OCI-LY1 (cell line): ENCODE results near the gene ASMTL.

ENCODE experiments used
- H2AFZ ChIP-seq: fragments of 200-600 bp; sonication (generic), shearing (Covaris generic); 2 replicates; pipeline ENCODE4 v1.6.0; 2014; ENCODE audit warnings: antibody characterized with exemption, mild to moderate bottlenecking, low read length
- H3F3A ChIP-seq: fragments of 200-600 bp; sonication (generic), shearing (Covaris generic); 2 replicates; pipeline ENCODE4 v1.6.0; 2014; ENCODE audit warnings: mild to moderate bottlenecking, antibody characterized with exemption, low read length, moderate library complexity; ENCODE audit not compliant: insufficient read depth
- H3K27ac ChIP-seq: fragments of 200-600 bp; sonication (generic); 2 replicates; pipeline ENCODE4 v1.5.1; 2014; ENCODE audit warnings: low read length, mixed run types, mild to moderate bottlenecking, low read depth; ENCODE audit not compliant: poor library complexity, severe bottlenecking
- H3K27me3 ChIP-seq: fragments of 200-600 bp; sonication (generic); 2 replicates; pipeline ENCODE4 v1.6.0; 2014; ENCODE audit warnings: antibody characterized with exemption, mild to moderate bottlenecking, low read length, moderate library complexity; ENCODE audit not compliant: insufficient read depth
- H3K36me3 ChIP-seq: fragments of 200-600 bp; sonication (generic); 2 replicates; pipeline ENCODE4 v1.6.1; 2014; ENCODE audit warnings: mild to moderate bottlenecking, antibody characterized with exemption, low read length, moderate library complexity, mixed read lengths; ENCODE audit not compliant: insufficient read depth
- H3K4me1 ChIP-seq: fragments of 200-600 bp; sonication (generic); 2 replicates; pipeline ENCODE4 v1.5.1; 2014; ENCODE audit warnings: mild to moderate bottlenecking, low read length, moderate library complexity; ENCODE audit not compliant: insufficient read depth, severe bottlenecking
- H3K4me2 ChIP-seq: fragments of 200-600 bp; sonication (generic), shearing (Covaris generic); 2 replicates; pipeline ENCODE4 v1.6.1; 2014; ENCODE audit warnings: low read length
- H3K4me3 ChIP-seq: fragments of 200-600 bp; sonication (generic); 2 replicates; pipeline ENCODE4 v1.5.1; 2014; ENCODE audit warnings: low read length, low read depth, mild to moderate bottlenecking, mixed read lengths; ENCODE audit not compliant: poor library complexity, severe bottlenecking
- H3K79me2 ChIP-seq: fragments of 200-600 bp; shearing (Covaris generic); 2 replicates; pipeline ENCODE4 v1.6.1; 2016; ENCODE audit warnings: mixed run types, low read length, mixed read lengths; ENCODE audit not compliant: insufficient read depth
- H3K9ac ChIP-seq: fragments of 200-600 bp; sonication (generic), shearing (Covaris generic); 2 replicates; pipeline ENCODE4 v1.6.1; 2014; ENCODE audit warnings: mild to moderate bottlenecking, low read length, mixed read lengths
- H3K9me2 ChIP-seq: fragments of 200-600 bp; sonication (generic), shearing (Covaris generic); 2 replicates; pipeline ENCODE4 v1.6.1; 2014; ENCODE audit warnings: low read depth, mild to moderate bottlenecking, low read length, mixed read lengths
- H3K9me3 ChIP-seq: fragments of 200-600 bp; shearing (Covaris generic); 2 replicates; pipeline ENCODE4 v1.6.1; 2014; ENCODE audit warnings: low read length, mixed read lengths
- H4K20me1 ChIP-seq: fragments of 200-600 bp; sonication (generic), shearing (Covaris generic); 2 replicates; pipeline ENCODE4 v1.6.0; 2016; ENCODE audit warnings: mild to moderate bottlenecking, low read length; ENCODE audit not compliant: insufficient read depth
- EZH2 ChIP-seq: fragments of 200-600 bp; sonication (generic), shearing (Covaris generic); IDR thresholded peaks from 2 replicates; pipeline ENCODE4 v1.8.0; 2017; ENCODE audit warnings: borderline replicate concordance, mixed run types, mild to moderate bottlenecking, antibody characterized with exemption, low read length, moderate library complexity, mixed read lengths
- TF ChIP-seq, protein P1 (sequence below): fragments of 200-600 bp; sonication (generic), shearing (Covaris generic); IDR thresholded peaks from 2 replicates; pipeline ENCODE4 v1.5.1; 2017; ENCODE audit warnings: mild to moderate bottlenecking, antibody characterized with exemption, low read length, moderate library complexity, mixed read lengths

Gene ASMTL

DNA sequence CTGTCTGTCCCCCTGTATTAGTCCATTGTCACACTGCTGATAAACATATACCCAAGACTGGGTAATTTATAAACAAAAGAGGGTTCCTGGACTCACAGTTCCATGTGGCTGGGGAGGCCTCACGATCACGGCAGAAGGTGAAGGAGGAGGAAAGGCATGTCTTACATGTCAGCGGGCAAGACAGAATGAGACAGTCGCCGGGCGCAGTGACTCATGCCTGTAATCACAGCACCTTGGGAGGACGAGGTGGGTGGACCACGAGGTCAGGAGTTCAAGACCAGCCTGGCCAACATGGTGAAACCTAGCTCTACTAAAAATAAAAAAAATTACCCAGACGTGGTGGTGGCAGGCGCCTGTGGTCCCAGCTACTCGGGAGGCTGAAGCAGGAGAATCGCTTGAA lies 91.4 kb downstream of the ASMTL start:
- Histone ChIP-seq H2AFZ (no peak overlapping the region), H3K27ac (no peak overlapping the region), H3K9me3 (no peaks in the 10 kb centered on the region), H3K4me3 (no peak overlapping the region), H3K4me2 (no peak overlapping the region), H3F3A (no peaks in the 10 kb centered on the region), H3K9me2 (no peaks in the 10 kb centered on the region), H3K36me3 (no peaks in the 10 kb centered on the region), H3K79me2 (no peaks in the 10 kb centered on the region), H3K4me1 (no peaks in the 10 kb centered on the region), H3K27me3 (no peaks in the 10 kb centered on the region), H3K9ac (no peak overlapping the region), H4K20me1 (no peaks in the 10 kb centered on the region)
- no peak for TF ChIP-seq EZH2
- TF ChIP-seq, protein P1, sequence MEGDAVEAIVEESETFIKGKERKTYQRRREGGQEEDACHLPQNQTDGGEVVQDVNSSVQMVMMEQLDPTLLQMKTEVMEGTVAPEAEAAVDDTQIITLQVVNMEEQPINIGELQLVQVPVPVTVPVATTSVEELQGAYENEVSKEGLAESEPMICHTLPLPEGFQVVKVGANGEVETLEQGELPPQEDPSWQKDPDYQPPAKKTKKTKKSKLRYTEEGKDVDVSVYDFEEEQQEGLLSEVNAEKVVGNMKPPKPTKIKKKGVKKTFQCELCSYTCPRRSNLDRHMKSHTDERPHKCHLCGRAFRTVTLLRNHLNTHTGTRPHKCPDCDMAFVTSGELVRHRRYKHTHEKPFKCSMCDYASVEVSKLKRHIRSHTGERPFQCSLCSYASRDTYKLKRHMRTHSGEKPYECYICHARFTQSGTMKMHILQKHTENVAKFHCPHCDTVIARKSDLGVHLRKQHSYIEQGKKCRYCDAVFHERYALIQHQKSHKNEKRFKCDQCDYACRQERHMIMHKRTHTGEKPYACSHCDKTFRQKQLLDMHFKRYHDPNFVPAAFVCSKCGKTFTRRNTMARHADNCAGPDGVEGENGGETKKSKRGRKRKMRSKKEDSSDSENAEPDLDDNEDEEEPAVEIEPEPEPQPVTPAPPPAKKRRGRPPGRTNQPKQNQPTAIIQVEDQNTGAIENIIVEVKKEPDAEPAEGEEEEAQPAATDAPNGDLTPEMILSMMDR, result no peak

DNA sequence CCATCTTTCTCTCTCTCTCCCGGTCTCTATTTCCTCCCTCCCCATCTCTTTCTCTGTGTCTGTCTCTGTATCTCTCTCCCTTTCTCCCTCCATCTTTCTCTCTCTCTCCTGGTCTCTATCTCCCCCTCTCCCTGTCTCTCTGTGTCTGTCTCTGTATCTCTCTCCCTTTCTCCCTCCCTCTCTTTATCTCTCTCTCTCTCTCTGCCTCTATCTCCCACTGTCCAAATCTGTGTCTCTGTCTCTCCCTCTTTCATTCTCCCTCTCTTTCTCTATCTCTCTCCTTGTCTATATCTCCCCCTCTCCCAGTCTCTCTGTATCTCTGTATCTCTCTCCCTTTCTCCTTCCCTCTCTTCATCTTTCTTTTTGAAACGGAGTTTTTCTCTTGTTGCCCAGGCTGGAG lies 92.5 kb downstream of the ASMTL start:
- no peaks in the 10 kb centered on the region for H3F3A ChIP-seq
- H3K4me1 ChIP-seq, result no peaks in the 10 kb centered on the region
- H4K20me1 ChIP-seq, result no peaks in the 10 kb centered on the region
- H3K27ac ChIP-seq, result no peak overlapping the region
- H3K9me2 ChIP-seq, result no peaks in the 10 kb centered on the region
- H3K36me3 ChIP-seq, result no peaks in the 10 kb centered on the region
- H3K79me2 ChIP-seq, result no peaks in the 10 kb centered on the region
- H3K9me3 ChIP-seq, result no peaks in the 10 kb centered on the region
- no peak overlapping the region for H2AFZ ChIP-seq
- no peak overlapping the region for H3K9ac ChIP-seq
- no peak for TF ChIP-seq EZH2
- TF ChIP-seq, protein P1, result no peak
- no peak overlapping the region for H3K4me3 ChIP-seq
- H3K27me3 ChIP-seq, result no peaks in the 10 kb centered on the region
- H3K4me2 ChIP-seq, result no peak overlapping the region

DNA sequence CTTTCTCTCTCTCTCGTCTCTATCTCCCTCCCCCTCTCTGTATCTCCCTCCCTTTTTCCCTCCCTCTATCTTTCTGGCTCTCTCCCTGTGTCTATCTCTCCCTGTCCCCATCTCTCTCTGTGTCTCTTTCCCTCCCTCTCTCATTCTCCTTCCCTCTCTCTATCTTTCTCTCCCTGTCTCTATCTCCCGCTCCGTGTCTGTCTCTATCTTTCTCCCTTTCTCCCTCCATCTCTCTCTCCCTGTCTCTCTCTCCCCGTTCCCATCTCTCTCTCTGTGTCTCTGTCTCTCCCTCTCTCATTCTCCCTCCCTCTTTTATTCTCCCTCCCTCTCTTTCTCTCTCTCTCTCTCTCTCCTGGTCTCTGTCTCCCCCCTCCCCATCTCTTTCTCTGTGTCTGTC lies 93.2 kb downstream of the ASMTL start:
- no peak overlapping the region for H3K4me3 ChIP-seq
- H3K27me3 ChIP-seq, result no peaks in the 10 kb centered on the region
- H3F3A ChIP-seq, result no peaks in the 10 kb centered on the region
- H3K9me2 ChIP-seq, result no peaks in the 10 kb centered on the region
- H3K27ac ChIP-seq, result no peak overlapping the region
- H3K9me3 ChIP-seq, result no peaks in the 10 kb centered on the region
- no peak for TF ChIP-seq EZH2
- TF ChIP-seq, protein P1, result no peak
- no peaks in the 10 kb centered on the region for H3K36me3 ChIP-seq
- no peaks in the 10 kb centered on the region for H3K4me1 ChIP-seq
- H4K20me1 ChIP-seq, result no peaks in the 10 kb centered on the region
- no peak overlapping the region for H3K9ac ChIP-seq
- no peak overlapping the region for H3K4me2 ChIP-seq
- no peaks in the 10 kb centered on the region for H3K79me2 ChIP-seq
- H2AFZ ChIP-seq, result no peak overlapping the region
